ENCODE measurements around the gene NCCRP1.

GRCh38 chr19:39209196-39209595 is 12.4 kb downstream of the NCCRP1 start:
- no peak for TF ChIP-seq CTCF (IDR thresholded peaks at IDR 0.05; ENCODE audit: extremely low read depth in 1 of 2, insufficient read depth in 1 of 2, low read depth in 1 of 2, low read length in 2 of 2)
- TF ChIP-seq JUN (IDR thresholded peaks at IDR 0.05; ENCODE audit: borderline replicate concordance, insufficient read depth, insufficient read length, low read depth), result no peak
- TF ChIP-seq POLR2A (IDR thresholded peaks at IDR 0.05; ENCODE audit: low read depth, low read length), result no peak
- TF ChIP-seq FOS (IDR thresholded peaks at IDR 0.05; ENCODE audit: borderline replicate concordance, insufficient read depth, low read length), result no peak
